NCI-H2196 (cell line): Measurements from ENCODE around the gene SAT2.

ENCODE experiments used
- DNase-seq: peaks from one replicate; lab custom pipeline; 2025; ENCODE audit not compliant: unreplicated experiment; lab: John Stamatoyannopoulos, UW

The SAT2 gene

GRCh38 chr17:7576432-7576937 is 51.1 kb downstream of the SAT2 start:
- DNase-seq: no peak
